ENCODE results near the gene NPIPA5.
"Not testable (repeated sequence)": the region's sequence is repeated elsewhere in the genome, so short reads cannot be mapped to it uniquely, and the experiment has no call there.

The NPIPA5 gene

DNA sequence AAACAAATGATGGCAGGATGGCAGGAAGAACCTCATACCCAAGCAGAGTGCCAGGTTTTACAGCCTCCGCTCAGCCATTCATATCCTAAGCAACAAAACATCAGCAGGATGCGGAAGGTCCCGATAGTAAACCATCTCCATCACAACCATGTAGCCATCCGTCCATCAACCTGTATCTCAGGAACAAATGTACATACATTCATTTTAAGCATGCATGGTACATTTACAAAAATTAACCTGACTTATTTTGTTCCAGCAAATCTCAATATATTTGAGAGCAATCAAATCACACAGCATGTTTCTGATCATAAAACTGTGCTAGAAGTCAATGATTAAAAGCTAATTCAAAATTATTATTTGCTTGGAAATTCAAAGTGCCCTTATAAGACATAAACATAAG lies at the start of gene NPIPA5:
Gene NPIPA5, minus strand, starts transcription at position 101 of the 400 bp plus-strand sequence. Its CDS starts 0 bp downstream, at position 101.
- in situ Hi-C loops (cut with MboI; ENCODE audit: low sequenced_read_pairs) = not testable (repeated sequence)

DNA sequence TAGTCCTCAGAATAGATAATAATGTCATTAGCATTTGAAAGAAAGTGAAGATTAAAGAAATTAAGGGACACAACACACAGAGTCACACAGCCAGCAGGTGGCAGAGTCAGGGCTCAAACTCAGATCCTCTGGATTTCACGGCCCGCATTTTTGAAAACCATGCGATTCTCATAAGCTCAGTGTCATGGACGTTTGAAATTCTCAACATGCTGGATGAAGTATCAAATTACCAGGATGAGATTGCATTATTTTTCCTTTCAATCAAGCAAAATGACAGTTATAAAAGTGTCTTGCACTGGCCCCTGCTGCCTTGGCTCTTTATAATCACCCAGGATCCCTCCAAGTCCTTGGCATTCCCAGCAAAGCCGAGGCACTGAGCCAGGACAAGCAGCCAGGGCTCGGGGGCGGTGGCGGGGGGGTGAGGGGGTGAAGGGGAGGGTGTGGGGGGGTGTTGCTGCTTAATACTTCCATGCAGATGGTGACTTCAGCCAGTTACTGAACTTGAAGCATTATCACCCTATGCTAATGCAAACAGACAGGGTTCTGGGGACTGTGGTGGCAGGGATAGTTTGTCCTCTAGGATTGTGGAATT lies 49.6 kb upstream of the NPIPA5 start:
- in situ Hi-C loops (cut with MboI; ENCODE audit: low sequenced_read_pairs) = no loop called here

GRCh38 chr16:15426796-15427195 lies 48.7 kb upstream of the NPIPA5 start:
- in situ Hi-C loops (cut with MboI; ENCODE audit: low sequenced_read_pairs) = no loop called here

GRCh38 chr16:15425861-15426260 lies 47.8 kb upstream of the NPIPA5 start:
- in situ Hi-C loops (cut with MboI; ENCODE audit: low sequenced_read_pairs) = no loop called here

GRCh38 chr16:15422222-15422621 lies 44.1 kb upstream of the NPIPA5 start:
- in situ Hi-C loops (cut with MboI; ENCODE audit: low sequenced_read_pairs) = no loop called here

GRCh38 chr16:15421696-15422095 lies 43.6 kb upstream of the NPIPA5 start:
- in situ Hi-C loops (cut with MboI; ENCODE audit: low sequenced_read_pairs) = not testable (repeated sequence)

DNA sequence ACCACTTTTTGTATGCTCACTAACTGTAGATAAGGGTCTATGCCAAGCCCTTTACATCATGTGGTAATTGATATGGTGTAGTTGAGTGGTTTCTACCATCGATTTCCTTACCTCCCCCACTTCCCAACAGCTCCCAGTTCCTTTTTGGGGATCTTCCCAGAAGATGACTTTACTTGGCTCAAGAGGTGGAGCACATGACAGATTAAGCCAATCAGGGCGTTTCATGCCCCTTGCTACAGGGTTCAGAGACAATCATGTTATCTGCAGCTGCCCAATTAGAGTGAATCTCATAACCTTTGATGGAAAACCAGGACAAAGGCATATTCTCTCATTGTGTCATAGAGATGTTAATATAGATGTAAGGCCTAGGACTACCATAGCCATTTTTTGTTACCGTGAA lies 40.1 kb upstream of the NPIPA5 start:
- in situ Hi-C loops (cut with MboI; ENCODE audit: low sequenced_read_pairs) = no loop called here

DNA sequence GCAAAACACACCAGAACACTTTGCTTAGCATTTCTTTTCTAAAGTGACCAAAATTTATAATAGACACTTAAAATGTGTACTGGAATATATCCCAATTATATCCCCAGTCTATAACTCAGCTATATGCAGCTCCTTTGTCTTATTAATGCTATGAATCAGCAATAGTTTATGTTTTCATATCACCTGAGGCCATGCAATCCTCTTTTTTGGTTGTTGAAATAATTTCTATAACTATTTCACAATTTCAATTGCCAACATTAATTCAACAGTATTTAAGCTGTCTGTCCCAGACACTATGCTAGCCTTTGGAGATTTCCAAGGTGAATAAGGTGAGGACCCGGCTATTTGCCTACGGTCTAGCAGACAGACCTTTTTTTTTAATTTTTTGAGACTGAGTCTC lies 39.1 kb upstream of the NPIPA5 start:
- in situ Hi-C loops (cut with MboI; ENCODE audit: low sequenced_read_pairs) = no loop called here

GRCh38 chr16:15415511-15415985 lies 37.5 kb upstream of the NPIPA5 start:
- in situ Hi-C loops (cut with MboI; ENCODE audit: low sequenced_read_pairs) = no loop called here

- in situ Hi-C loops (cut with MboI; ENCODE audit: low sequenced_read_pairs) = not testable (repeated sequence)
Observed at GRCh38 chr16:15409476-15409875, 31.4 kb upstream of the NPIPA5 start.

DNA sequence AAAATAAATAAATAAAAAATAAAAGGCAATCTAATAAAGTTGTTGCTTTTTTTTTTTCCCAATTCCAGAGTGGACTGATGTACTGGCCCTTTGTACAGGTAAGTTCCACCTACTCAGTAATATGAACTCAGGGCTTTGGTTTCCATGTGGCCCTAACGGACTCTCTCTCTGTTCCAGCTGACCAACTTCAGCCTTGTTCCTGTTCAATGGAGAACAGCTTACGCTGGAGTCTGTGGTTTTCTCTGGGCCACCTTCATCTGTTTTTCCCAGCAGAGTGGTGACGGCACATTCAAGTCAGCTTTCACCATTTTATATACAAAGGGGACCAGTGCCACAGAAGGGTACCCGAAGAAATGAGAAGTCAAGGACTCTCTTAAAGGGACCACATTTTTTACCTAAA lies 29.7 kb upstream of the NPIPA5 start:
- in situ Hi-C loops (cut with MboI; ENCODE audit: low sequenced_read_pairs) = not testable (repeated sequence)

DNA sequence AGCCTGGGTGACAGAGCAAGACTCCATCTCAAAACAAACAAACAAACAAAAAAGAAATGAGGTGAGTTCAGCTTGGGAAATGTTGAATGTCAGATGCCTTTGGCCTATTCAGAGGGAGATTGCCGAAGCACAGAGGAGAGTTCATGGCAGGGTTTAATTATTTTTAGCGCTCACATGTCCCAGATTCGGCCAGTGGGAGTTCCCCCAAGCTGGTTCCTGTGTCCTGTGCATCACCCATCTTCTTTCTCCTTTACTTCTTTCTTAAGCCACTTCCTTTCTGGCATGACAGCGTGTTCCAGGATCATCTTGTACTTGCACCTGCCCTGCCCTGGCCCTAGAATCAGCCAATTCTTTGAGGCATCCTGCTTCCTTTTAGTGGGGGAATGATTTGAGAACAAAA lies 26.7 kb upstream of the NPIPA5 start:
- in situ Hi-C loops (cut with MboI; ENCODE audit: low sequenced_read_pairs) = no loop called here

DNA sequence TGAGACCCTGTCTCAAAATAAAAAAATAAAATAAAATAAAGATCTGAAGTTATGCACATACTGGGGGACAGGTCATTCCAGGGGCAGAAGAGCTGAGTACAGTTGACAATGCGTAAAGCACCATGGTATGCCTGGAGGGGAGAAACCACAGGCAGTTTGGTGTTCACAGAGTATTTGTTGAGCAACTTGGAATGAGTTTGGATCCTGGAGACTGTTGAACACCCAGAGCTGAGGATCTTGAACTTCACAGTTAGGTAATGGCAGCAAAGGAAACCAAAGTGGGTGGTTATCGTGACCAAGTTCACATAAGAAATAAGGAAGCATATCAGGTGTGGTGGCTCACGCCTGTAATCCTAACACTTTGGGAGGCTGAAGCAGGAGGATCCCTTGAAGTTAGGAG lies 26.0 kb upstream of the NPIPA5 start:
- in situ Hi-C loops (cut with MboI; ENCODE audit: low sequenced_read_pairs) = not testable (repeated sequence)

- in situ Hi-C loops (cut with MboI; ENCODE audit: low sequenced_read_pairs) = no loop called here
Observed at GRCh38 chr16:15403392-15403995, 25.4 kb upstream of the NPIPA5 start.

- in situ Hi-C loops (cut with MboI; ENCODE audit: low sequenced_read_pairs) = no loop called here
Observed at GRCh38 chr16:15401972-15402371, 23.9 kb upstream of the NPIPA5 start.

DNA sequence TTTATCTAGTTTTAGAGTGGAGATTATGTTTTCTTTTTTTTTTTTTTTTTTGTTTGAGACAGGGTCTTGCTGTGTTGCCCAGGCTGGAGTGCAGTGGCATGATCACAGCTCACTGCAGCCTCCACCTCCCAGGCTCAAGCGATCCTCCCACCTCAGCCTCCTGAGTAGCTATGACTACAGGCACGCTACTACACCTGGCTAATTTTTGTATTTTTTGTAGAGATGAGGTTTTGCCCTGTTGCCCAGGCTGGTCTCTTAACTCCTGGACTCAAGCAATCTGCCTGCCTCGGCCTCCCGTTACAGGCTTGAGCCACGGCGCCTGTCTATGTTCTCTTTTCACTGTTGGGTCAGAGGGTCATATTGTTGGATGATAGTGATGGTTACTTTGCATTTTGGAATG lies 22.2 kb upstream of the NPIPA5 start:
- in situ Hi-C loops (cut with MboI; ENCODE audit: low sequenced_read_pairs) = not testable (repeated sequence)

DNA sequence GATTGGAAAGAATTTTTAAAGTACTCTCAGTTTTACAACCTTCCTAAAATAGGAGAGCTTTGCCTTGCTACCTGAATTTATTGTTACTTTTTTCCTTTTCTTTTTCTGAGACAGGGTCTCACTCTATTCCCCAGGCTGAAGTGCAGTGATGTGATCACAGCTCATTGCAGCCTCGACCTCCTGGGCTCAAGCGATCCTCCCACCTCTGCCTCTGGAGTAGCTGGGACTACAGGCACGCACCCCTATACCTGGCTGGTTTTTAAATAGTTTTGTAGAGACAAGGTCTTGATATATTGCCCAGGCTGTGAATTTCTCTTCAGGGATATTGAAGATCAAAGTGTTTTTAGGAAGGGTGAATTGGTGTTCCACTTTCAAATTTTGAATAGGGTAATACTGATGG lies 21.2 kb upstream of the NPIPA5 start:
- in situ Hi-C loops (cut with MboI; ENCODE audit: low sequenced_read_pairs) = no loop called here

DNA sequence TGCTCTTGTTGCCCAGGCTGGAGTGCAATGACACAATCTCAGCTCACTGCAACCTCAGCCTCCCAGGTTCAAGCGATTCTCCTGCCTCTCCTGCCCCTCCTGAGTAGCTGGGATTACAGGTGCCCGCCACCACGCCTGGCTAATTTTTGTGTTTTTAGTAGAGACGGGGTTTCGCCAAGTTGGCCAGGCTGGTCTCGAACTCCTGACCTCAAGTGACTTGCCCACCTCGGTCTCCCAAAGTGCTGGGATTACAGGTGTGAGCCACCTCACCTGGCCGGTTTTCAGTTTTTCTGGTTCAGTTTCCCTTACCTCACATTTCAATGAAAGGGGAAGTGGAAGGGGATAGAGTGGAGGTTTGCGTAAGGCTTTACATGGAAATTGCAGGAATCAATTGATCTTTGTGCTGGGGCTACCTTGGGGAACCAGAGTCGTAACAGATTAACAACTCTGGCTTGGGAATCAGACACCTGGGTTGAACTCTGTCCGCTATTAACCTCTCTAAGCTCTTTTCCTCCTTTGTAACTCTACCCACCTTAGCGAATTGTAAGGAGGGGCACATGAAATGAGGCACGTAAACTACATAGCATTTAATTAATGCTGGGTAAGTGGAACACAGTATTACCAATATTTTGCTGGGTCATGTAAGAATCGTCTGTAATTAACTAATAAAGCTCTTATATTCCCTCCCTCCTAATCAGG lies 20.7 kb upstream of the NPIPA5 start:
- in situ Hi-C loops (cut with MboI; ENCODE audit: low sequenced_read_pairs) = no loop called here

- in situ Hi-C loops (cut with MboI; ENCODE audit: low sequenced_read_pairs) = no loop called here
Observed at GRCh38 chr16:15396948-15397594, 19.0 kb upstream of the NPIPA5 start.

DNA sequence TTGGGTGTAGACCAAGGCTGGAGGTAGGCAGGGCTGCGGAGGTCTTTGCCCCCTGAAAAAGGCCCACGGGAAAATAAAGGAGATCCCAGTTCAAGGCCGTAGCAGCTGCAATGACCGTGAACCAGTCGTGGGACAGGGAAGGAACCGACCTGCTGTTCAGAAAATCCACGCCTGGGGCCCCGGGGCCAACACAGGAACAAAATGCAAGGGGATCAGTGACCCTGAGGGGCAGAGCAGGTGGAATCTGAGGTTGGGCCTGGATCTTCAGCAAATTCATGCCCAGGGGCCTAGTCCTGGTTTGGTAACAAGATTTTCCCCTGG lies 18.4 kb upstream of the NPIPA5 start:
- in situ Hi-C loops (cut with MboI; ENCODE audit: low sequenced_read_pairs) = not testable (repeated sequence)

DNA sequence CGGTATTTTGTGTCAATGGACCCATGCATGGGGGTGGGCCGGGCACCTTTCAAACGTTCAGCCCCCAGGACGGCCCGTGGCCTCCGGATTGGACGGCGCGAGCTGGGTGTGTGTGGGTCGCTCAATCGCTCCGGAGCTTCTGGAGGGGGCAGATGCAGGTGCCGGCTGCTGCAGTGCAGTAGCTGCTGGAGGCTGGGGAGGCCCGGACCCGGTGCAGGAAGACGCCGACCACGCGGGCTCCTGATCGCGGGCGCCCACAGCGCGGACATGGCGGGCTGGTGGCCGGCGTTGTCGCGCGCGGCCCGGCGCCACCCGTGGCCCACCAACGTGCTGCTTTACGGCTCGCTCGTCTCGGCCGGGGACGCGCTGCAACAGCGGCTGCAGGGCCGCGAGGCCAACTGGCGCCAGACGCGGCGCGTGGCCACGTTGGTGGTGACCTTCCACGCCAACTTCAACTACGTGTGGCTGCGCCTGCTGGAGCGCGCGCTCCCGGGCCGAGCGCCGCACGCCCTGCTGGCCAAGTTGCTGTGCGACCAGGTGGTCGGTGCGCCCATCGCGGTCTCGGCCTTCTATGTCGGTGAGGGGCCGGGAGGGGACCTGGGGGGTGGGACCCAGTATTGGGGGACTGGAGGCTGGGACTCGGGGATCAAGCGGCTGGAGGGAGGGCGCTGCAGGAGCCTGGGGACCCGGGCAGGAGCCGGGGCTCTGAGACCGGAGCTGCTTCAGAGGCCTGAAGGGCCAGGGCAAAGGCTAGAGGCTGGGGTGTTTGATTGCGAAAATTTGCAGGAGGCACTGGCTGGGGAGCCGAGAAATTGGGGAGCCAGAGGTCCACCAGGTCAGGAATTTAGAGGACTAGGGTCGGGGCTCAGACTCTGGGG lies 17.8 kb upstream of the NPIPA5 start, which contains the start of gene MPV17L:
Gene MPV17L, plus strand, starts transcription at position 124 of the 878 bp plus-strand sequence. Its CDS starts 144 bp downstream, at position 268.
- in situ Hi-C loops (cut with MboI; ENCODE audit: low sequenced_read_pairs) = not testable (repeated sequence)

All from HL-60/S4 treated with retinoic acid at 250 ng/mL for 4 days and 3 days (cell line).